Endothelial cell of umbilical vein (primary cell): ENCODE measurements around the gene EPB41L2. TPM values are rescaled to one million over a fixed set of nuclear protein-coding genes. Genes with fewer than 3 reads are reported as not detected.

Source experiments
- BruUV-seq: library from RNA; stranded (reverse); fragments of 400-500 nt; replicated peaks from 2 replicates; lab custom pipeline; 2021; lab: Mats Ljungman, UMichigan
- CTCF ChIA-PET: fragments of 300-600, 350-600 bp; sonication (Branson Sonifier 250); formaldehyde crosslinking; loops from one replicate; lab custom pipeline; 2021; ENCODE audit warnings: antibody characterized with exemption, inconsistent platforms; lab: Charles Lee
- POLR2A ChIA-PET: fragments of 300-600, 350-600 bp; sonication (Branson Sonifier 250); formaldehyde crosslinking; loops from one replicate; lab custom pipeline; 2021; ENCODE audit warnings: antibody characterized with exemption, inconsistent platforms; lab: Charles Lee
- DNase-seq: peaks from one replicate; pipeline ENCODE4 v3.0.0-alpha.2; 2011; ENCODE audit warnings: low read depth, low spot score
- FAIRE-seq: peaks from 2 replicates; lab custom pipeline; 2011; peaks lifted over from hg19 to GRCh38; lab: Jason Lieb, UNC
- H2AFZ ChIP-seq: 2 replicates; pipeline ENCODE4 v1.6.0; 2012; ENCODE audit warnings: low read depth, low read length, control low read depth, inconsistent platforms
- H3K27ac ChIP-seq: 2 replicates; pipeline ENCODE4 v1.5.1; 2011; ENCODE audit warnings: low read depth, mild to moderate bottlenecking, control low read depth, low read length, moderate library complexity; ENCODE audit not compliant: insufficient read depth
- H3K27me3 ChIP-seq, 2 experiments: 2 replicates each; pipeline versions ENCODE4 v1.6.0 to v1.6.1; 2011; ENCODE audit warnings: low read length in 2 of 2, mixed read lengths in 1 of 2; ENCODE audit not compliant: control insufficient read depth in 2 of 2, insufficient read depth in 2 of 2
- H3K36me3 ChIP-seq, 2 experiments: 2 replicates in 1 of 2; 3 replicates in 1 of 2; pipeline ENCODE4 v1.5.1; 2011; ENCODE audit warnings: low read length in 2 of 2, mild to moderate bottlenecking in 1 of 2, moderate library complexity in 1 of 2; ENCODE audit not compliant: control insufficient read depth in 2 of 2, insufficient read depth in 2 of 2; ENCODE audit errors: extremely low read depth in 1 of 2
- H3K4me1 ChIP-seq: 3 replicates; pipeline ENCODE4 v1.5.1; 2011; ENCODE audit warnings: mild to moderate bottlenecking, low read length; ENCODE audit not compliant: control insufficient read depth, insufficient read depth; ENCODE audit errors: extremely low read depth
- H3K4me2 ChIP-seq: 2 replicates; pipeline ENCODE4 v1.6.1; 2011; ENCODE audit warnings: low read length, control low read depth, mixed read lengths; ENCODE audit not compliant: insufficient read depth
- H3K4me3 ChIP-seq, 3 experiments: fragments of 200-600 bp in 1 of 3; sonication (generic), shearing (Covaris generic) in 1 of 3; replicated peaks in 1 of 3; 2 replicates each; pipeline ENCODE4 v1.5.1; 2011 to 2016; ENCODE audit warnings: control low read depth in 3 of 3, low read length in 3 of 3, mild to moderate bottlenecking in 2 of 3, inconsistent platforms in 1 of 3, low read depth in 1 of 3, moderate library complexity in 1 of 3; ENCODE audit not compliant: insufficient read depth in 1 of 3
- H3K79me2 ChIP-seq: 2 replicates; pipeline ENCODE4 v1.6.0; 2012; ENCODE audit warnings: low read length, inconsistent platforms; ENCODE audit not compliant: control insufficient read depth, insufficient read depth
- H3K9ac ChIP-seq: replicated peaks from 2 replicates; pipeline ENCODE3; 2011; ENCODE audit warnings: low read length, control low read depth; ENCODE audit not compliant: insufficient read depth; ENCODE audit errors: extremely low read depth
- H3K9me1 ChIP-seq: replicated peaks from 3 replicates; pipeline ENCODE4 v1.6.0; 2011; ENCODE audit warnings: mild to moderate bottlenecking, low read length; ENCODE audit not compliant: control insufficient read depth, insufficient read depth; ENCODE audit errors: extremely low read depth
- H3K9me3 ChIP-seq: replicated peaks from 2 replicates; pipeline ENCODE4 v1.5.1; 2012; ENCODE audit warnings: low read length, inconsistent platforms; ENCODE audit not compliant: control insufficient read depth, insufficient read depth
- H4K20me1 ChIP-seq: replicated peaks from 2 replicates; pipeline ENCODE3; 2011; ENCODE audit warnings: mild to moderate bottlenecking, low read length; ENCODE audit not compliant: control insufficient read depth, insufficient read depth; ENCODE audit errors: extremely low read depth
- CTCF ChIP-seq, 2 donors: IDR thresholded peaks; 1 replicate in 1 of 2; 2 replicates in 1 of 2; pipeline ENCODE4 v1.5.1; 2011; ENCODE audit warnings: low read length in 2 of 2, mild to moderate bottlenecking in 2 of 2, moderate library complexity in 2 of 2, control low read depth in 1 of 2, inconsistent platforms in 1 of 2, low read depth in 1 of 2; ENCODE audit not compliant: insufficient read depth in 1 of 2; ENCODE audit errors: extremely low read depth in 1 of 2
- EZH2 ChIP-seq: IDR thresholded peaks from 2 replicates; pipeline ENCODE4 v1.6.1; 2012; ENCODE audit warnings: borderline replicate concordance, low read depth, mild to moderate bottlenecking, moderate library complexity, low read length, inconsistent platforms; ENCODE audit not compliant: severe bottlenecking
- FOS ChIP-seq: IDR thresholded peaks from 2 replicates; pipeline ENCODE4 v1.6.1; 2011; ENCODE audit warnings: mild to moderate bottlenecking, low read length, moderate library complexity, borderline replicate concordance; ENCODE audit not compliant: insufficient read depth
- GATA2 ChIP-seq: IDR thresholded peaks from 2 replicates; pipeline ENCODE4 v1.7.0; 2011; ENCODE audit warnings: low read depth, mild to moderate bottlenecking, moderate library complexity, mixed read lengths, low read length; ENCODE audit not compliant: insufficient read length, insufficient read depth
- JUN ChIP-seq: IDR thresholded peaks from 2 replicates; pipeline ENCODE4 v1.6.1; 2011; ENCODE audit warnings: borderline replicate concordance, low read depth; ENCODE audit not compliant: insufficient read length, insufficient read depth
- MAX ChIP-seq: IDR thresholded peaks from 2 replicates; pipeline ENCODE4 v1.6.1; 2011; ENCODE audit not compliant: insufficient read depth, insufficient read length
- MYC ChIP-seq: IDR thresholded peaks from one replicate; pipeline ENCODE4 v1.6.1; 2011; ENCODE audit warnings: mild to moderate bottlenecking, low read depth, low read length
- POLR2A ChIP-seq: IDR thresholded peaks from 2 replicates; pipeline ENCODE4 v1.6.1; 2012; ENCODE audit warnings: low read depth, mild to moderate bottlenecking, control low read depth, low read length
- POLR2AphosphoS5 ChIP-seq: IDR thresholded peaks from 2 replicates; pipeline ENCODE4 v1.6.1; 2012; ENCODE audit warnings: low read depth, mild to moderate bottlenecking, control low read depth, low read length, moderate library complexity; ENCODE audit not compliant: insufficient read depth
- dilution Hi-C: fragments of 300-500 bp; cut with MboI; formaldehyde crosslinking; loops from one replicate; pipeline ENCODE4 v1.15.0; 2019; ENCODE audit warnings: low sequenced_read_pairs; ENCODE audit not compliant: extremely low pct_ligation_motif_present
- intact Hi-C: fragments of 100-400 bp; cut with micrococcal nuclease; formaldehyde crosslinking; loops from one replicate; pipeline ENCODE4 v1.10.0; 2022
- polyA plus RNA-seq, 4 experiments: library from polyadenylated mRNA; depleted of rRNA in 3 of 4; stranded (reverse) in 3 of 4; unstranded in 1 of 4; fragments of >200 nt; gene quantifications; 2 replicates each; pipeline versions ENCODE4 v1.2.1 to v1.2.3, GENCODE V29; 2011 to 2012; ENCODE audit warnings: missing spikeins in 1 of 4
- total RNA-seq: library from RNA; stranded (reverse); gene quantifications from 2 replicates; pipeline ENCODE4 v1.2.3, GENCODE V29; 2021

The EPB41L2 gene
- total and polyA plus RNA-seq, 2 donors (not counting 3 experiments of a cell fraction or from before 2014, with no cell fraction given): 26.5 to 87.7 TPM

GRCh38 chr6:130879826-130880225, 183.2 kb downstream of the EPB41L2 start:
- BruUV-seq: no TSS peak

More at GRCh38 chr6:130879826-130880225, 183.2 kb downstream of the EPB41L2 start:
- dilution Hi-C loops: no loop called here
- H3K9me1 ChIP-seq: no peaks in the 10 kb centered on the region
- H3K27ac ChIP-seq: no peak overlapping the region
- no peak for TF ChIP-seq MAX
- TF ChIP-seq EZH2: no peak
- no peak for TF ChIP-seq MYC
- TF ChIP-seq FOS: no peak
- TF ChIP-seq CTCF (IDR thresholded peaks at IDR 0.05; ENCODE audit: extremely low read depth in 1 of 2, insufficient read depth in 1 of 2, low read depth in 1 of 2, low read length in 2 of 2): no peak
- TF ChIP-seq POLR2A: no peak
- TF ChIP-seq POLR2AphosphoS5: no peak
- TF ChIP-seq GATA2: no peak
- no peak for TF ChIP-seq JUN
- H2AFZ ChIP-seq: no peak overlapping the region
- no peak overlapping the region for H3K4me3 ChIP-seq
- intact Hi-C loops: loop anchor here (10.0 kb wide), 1 partner anchor 315 kb away; no protein-coding TSS in a partner anchor
- H3K9me3 ChIP-seq: no peaks in the 10 kb centered on the region
- CTCF ChIA-PET: interaction anchor here (1.0 to 14.6 kb wide), 3 partner anchors 8 to 237 kb away, joined by 3 to 436 read pairs (median 13); no protein-coding TSS in a partner anchor
- POLR2A ChIA-PET: no interaction called here
- H3K9ac ChIP-seq: no peak overlapping the region
- H3K36me3 ChIP-seq: no peaks in the 10 kb centered on the region
- no peaks in the 10 kb centered on the region for H3K79me2 ChIP-seq
- no peaks in the 10 kb centered on the region for H3K4me1 ChIP-seq
- no peak overlapping the region for H3K4me2 ChIP-seq
- H3K27me3 ChIP-seq: no peaks in the 10 kb centered on the region
- no peak for DNase-seq
- FAIRE-seq: no peak
- no peaks in the 10 kb centered on the region for H4K20me1 ChIP-seq
